GM08714 (cell line): Measurements from ENCODE around the gene DCP1B.
"Not testable (repeated sequence)": the region's sequence is repeated elsewhere in the genome, so short reads cannot be mapped to it uniquely, and the experiment has no call there.

Experiments
- H3K4me3 ChIP-seq: fragments of 200-500 bp; sonication (Bioruptor generic); 2 replicates; pipeline ENCODE4 v1.5.1; 2014; ENCODE audit warnings: mild to moderate bottlenecking, low read length, inconsistent platforms
- ZNF274 ChIP-seq: IDR thresholded peaks from 2 replicates; pipeline ENCODE4 v1.6.1; 2012; ENCODE audit warnings: mild to moderate bottlenecking, low read depth, low read length

DCP1B gene

GRCh38 chr12:1972856-1973317 is 31.4 kb downstream of the DCP1B start:
- no peak overlapping the region for H3K4me3 ChIP-seq
- no peak for TF ChIP-seq ZNF274

GRCh38 chr12:1972260-1972659 is 32.0 kb downstream of the DCP1B start:
- H3K4me3 ChIP-seq: no peak overlapping the region
- TF ChIP-seq ZNF274: no peak

- H3K4me3 ChIP-seq: no peak overlapping the region
- no peak for TF ChIP-seq ZNF274
Observed at GRCh38 chr12:1970331-1970900, 33.8 kb downstream of the DCP1B start.

GRCh38 chr12:1966561-1967226 is 37.6 kb downstream of the DCP1B start:
- no peak overlapping the region for H3K4me3 ChIP-seq
- TF ChIP-seq ZNF274: no peak

- H3K4me3 ChIP-seq: no peak overlapping the region
Observed at GRCh38 chr12:1965916-1966315, 38.3 kb downstream of the DCP1B start.

GRCh38 chr12:1962051-1963020 is 41.9 kb downstream of the DCP1B start:
- no peak overlapping the region for H3K4me3 ChIP-seq
- no peak for TF ChIP-seq ZNF274

More at GRCh38 chr12:1965916-1966315, 38.3 kb downstream of the DCP1B start:
- no peak for TF ChIP-seq ZNF274

- TF ChIP-seq ZNF274: no peak
- H3K4me3 ChIP-seq: no peak overlapping the region
Observed at GRCh38 chr12:1956716-1957115, 47.5 kb downstream of the DCP1B start.

DNA sequence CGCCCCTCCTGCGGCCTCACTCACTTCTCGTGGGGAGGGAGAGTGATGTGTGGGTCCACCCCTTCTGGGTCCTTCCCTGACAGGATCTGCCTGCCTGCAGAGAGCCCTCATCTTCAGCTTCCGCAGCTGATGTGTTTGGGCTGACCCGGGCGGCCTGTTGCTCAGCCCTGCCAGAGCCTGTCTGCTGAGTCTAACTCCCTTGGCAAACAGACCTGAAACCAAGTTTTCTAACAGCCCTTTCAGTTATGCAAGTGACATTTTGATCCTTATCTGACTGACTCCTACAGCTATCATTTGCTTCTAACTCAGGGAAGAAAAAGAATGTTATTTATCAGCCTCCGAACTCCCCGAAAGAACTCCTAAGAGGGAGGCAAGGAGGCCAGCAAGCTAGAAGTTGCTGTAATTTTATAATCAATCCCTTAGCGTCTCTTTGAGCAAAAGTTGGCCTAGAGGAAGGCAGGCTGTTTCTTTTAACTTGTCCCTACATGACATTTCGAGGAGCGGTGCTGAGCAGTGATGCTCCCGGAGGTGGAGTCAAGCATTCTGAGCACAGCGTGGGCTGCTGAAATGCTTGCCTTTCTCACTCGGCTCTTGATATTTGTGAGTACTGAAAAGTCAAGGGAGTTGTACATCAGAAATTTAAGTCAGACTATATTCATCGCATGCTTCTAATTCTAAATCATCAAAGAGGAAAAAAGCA is 54.3 kb downstream of the DCP1B start:
- no peak overlapping the region for H3K4me3 ChIP-seq
- no peak for TF ChIP-seq ZNF274

- no peak overlapping the region for H3K4me3 ChIP-seq
- no peak for TF ChIP-seq ZNF274
Observed at GRCh38 chr12:1948883-1949282, 55.4 kb downstream of the DCP1B start.

- no peak overlapping the region for H3K4me3 ChIP-seq
- TF ChIP-seq ZNF274: no peak
Observed at GRCh38 chr12:1947081-1947480, 57.2 kb downstream of the DCP1B start.

GRCh38 chr12:1946296-1946695 is 58.0 kb downstream of the DCP1B start:
- TF ChIP-seq ZNF274: no peak

GRCh38 chr12:1945502-1945901 is 58.8 kb downstream of the DCP1B start:
- H3K4me3 ChIP-seq: not testable (repeated sequence)

More at GRCh38 chr12:1946296-1946695, 58.0 kb downstream of the DCP1B start:
- no peak overlapping the region for H3K4me3 ChIP-seq

DNA sequence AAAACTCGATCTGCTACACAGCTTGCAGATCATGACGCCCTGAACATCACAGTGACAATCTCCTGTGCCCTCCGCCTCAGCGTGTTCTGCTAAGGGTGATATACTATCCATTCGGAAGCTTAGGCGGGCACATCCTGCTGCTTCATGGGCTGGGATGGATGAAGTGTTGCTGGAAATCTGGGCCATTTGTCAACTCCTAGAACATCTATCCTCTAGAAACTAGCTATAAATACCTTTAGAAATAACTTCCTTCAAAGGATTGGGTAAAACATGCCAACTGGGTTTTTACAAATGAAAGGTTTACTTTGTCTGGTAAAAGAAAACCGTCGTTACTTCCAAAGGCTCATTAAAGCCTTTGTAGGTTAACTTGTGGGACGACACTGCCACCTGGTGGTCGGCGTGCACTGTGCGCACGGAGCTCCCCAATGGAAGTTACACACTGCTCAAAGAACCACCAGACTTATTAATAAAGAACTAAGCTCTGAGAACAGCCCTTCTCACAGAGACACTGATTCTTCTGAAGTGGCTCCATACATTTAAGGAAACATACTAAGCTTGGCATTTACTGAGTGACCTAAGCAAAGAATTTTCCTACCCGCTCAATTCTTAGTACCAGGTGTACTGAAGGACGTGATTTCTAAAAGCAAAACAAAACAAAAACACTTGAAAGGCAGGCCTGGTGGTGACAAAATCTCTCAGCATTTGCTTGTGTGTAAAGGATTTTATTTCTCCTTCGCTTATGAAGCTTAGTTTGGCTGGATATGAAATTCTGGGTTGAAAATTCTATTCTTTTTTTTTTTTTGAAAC is 64.3 kb downstream of the DCP1B start:
- no peak overlapping the region for H3K4me3 ChIP-seq
- TF ChIP-seq ZNF274: no peak
